ENCODE measurements around the gene RIPPLY1.

DNA sequence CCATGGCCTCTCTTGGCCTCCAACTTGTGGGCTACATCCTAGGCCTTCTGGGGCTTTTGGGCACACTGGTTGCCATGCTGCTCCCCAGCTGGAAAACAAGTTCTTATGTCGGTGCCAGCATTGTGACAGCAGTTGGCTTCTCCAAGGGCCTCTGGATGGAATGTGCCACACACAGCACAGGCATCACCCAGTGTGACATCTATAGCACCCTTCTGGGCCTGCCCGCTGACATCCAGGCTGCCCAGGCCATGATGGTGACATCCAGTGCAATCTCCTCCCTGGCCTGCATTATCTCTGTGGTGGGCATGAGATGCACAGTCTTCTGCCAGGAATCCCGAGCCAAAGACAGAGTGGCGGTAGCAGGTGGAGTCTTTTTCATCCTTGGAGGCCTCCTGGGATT lies 25.1 kb upstream of the RIPPLY1 start:
- TF ChIP-seq, protein P1, sequence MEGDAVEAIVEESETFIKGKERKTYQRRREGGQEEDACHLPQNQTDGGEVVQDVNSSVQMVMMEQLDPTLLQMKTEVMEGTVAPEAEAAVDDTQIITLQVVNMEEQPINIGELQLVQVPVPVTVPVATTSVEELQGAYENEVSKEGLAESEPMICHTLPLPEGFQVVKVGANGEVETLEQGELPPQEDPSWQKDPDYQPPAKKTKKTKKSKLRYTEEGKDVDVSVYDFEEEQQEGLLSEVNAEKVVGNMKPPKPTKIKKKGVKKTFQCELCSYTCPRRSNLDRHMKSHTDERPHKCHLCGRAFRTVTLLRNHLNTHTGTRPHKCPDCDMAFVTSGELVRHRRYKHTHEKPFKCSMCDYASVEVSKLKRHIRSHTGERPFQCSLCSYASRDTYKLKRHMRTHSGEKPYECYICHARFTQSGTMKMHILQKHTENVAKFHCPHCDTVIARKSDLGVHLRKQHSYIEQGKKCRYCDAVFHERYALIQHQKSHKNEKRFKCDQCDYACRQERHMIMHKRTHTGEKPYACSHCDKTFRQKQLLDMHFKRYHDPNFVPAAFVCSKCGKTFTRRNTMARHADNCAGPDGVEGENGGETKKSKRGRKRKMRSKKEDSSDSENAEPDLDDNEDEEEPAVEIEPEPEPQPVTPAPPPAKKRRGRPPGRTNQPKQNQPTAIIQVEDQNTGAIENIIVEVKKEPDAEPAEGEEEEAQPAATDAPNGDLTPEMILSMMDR (IDR thresholded peaks at IDR 0.05; ENCODE audit: low read depth, low read length, missing input control) = no peak
- TF ChIP-seq, protein P2, sequence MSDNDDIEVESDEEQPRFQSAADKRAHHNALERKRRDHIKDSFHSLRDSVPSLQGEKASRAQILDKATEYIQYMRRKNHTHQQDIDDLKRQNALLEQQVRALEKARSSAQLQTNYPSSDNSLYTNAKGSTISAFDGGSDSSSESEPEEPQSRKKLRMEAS (IDR thresholded peaks at IDR 0.05) = no peak
- no peak for TF ChIP-seq EGR1 (IDR thresholded peaks at IDR 0.05; ENCODE audit: low read depth in 2 of 2)
- TF ChIP-seq, protein P3, sequence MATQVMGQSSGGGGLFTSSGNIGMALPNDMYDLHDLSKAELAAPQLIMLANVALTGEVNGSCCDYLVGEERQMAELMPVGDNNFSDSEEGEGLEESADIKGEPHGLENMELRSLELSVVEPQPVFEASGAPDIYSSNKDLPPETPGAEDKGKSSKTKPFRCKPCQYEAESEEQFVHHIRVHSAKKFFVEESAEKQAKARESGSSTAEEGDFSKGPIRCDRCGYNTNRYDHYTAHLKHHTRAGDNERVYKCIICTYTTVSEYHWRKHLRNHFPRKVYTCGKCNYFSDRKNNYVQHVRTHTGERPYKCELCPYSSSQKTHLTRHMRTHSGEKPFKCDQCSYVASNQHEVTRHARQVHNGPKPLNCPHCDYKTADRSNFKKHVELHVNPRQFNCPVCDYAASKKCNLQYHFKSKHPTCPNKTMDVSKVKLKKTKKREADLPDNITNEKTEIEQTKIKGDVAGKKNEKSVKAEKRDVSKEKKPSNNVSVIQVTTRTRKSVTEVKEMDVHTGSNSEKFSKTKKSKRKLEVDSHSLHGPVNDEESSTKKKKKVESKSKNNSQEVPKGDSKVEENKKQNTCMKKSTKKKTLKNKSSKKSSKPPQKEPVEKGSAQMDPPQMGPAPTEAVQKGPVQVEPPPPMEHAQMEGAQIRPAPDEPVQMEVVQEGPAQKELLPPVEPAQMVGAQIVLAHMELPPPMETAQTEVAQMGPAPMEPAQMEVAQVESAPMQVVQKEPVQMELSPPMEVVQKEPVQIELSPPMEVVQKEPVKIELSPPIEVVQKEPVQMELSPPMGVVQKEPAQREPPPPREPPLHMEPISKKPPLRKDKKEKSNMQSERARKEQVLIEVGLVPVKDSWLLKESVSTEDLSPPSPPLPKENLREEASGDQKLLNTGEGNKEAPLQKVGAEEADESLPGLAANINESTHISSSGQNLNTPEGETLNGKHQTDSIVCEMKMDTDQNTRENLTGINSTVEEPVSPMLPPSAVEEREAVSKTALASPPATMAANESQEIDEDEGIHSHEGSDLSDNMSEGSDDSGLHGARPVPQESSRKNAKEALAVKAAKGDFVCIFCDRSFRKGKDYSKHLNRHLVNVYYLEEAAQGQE (IDR thresholded peaks at IDR 0.05) = no peak
- TF ChIP-seq RAD21 (IDR thresholded peaks at IDR 0.05) = no peak
- TF ChIP-seq FOXA1 (IDR thresholded peaks at IDR 0.05) = no peak
- no peak for TF ChIP-seq JUND (IDR thresholded peaks at IDR 0.05)
- no peak for TF ChIP-seq SP1 (IDR thresholded peaks at IDR 0.05)
- no peak for TF ChIP-seq TAF1 (conservative IDR thresholded peaks at IDR 0.05)

Measured in liver (tissue), 3 donors.